Measurements from ENCODE around the gene PPP1R9A.

The PPP1R9A gene

GRCh38 chr7:94898340-94898739 lies 9.1 kb upstream of the PPP1R9A start:
- in situ Hi-C loops (cut with HindIII; ENCODE audit: low sequenced_read_pairs): no loop called here
- H3K4me3 ChIP-seq (ENCODE audit: low read depth, low read length): no peak overlapping the region
- no peak for DNase-seq (ENCODE audit: low read depth)
- TF ChIP-seq CTCF (IDR thresholded peaks at IDR 0.05; ENCODE audit: low read depth, low read length, missing control alignments): no peak

- no peak for DNase-seq (ENCODE audit: low read depth)
- H3K4me3 ChIP-seq (ENCODE audit: low read depth, low read length): no peak overlapping the region
- no peak for TF ChIP-seq CTCF (IDR thresholded peaks at IDR 0.05; ENCODE audit: low read depth, low read length, missing control alignments)
- in situ Hi-C loops (cut with HindIII; ENCODE audit: low sequenced_read_pairs): no loop called here
Observed at GRCh38 chr7:94901981-94902380, 5.4 kb upstream of the PPP1R9A start.

- in situ Hi-C loops (cut with HindIII; ENCODE audit: low sequenced_read_pairs): no loop called here
- H3K4me3 ChIP-seq (ENCODE audit: low read depth, low read length): no peak overlapping the region
- no peak for TF ChIP-seq CTCF (IDR thresholded peaks at IDR 0.05; ENCODE audit: low read depth, low read length, missing control alignments)
- no peak for DNase-seq (ENCODE audit: low read depth)
Observed at GRCh38 chr7:94903971-94904370, 3.4 kb upstream of the PPP1R9A start.

- H3K4me3 ChIP-seq (ENCODE audit: low read depth, low read length): no peak overlapping the region
- DNase-seq (ENCODE audit: low read depth): no peak
- no peak for TF ChIP-seq CTCF (IDR thresholded peaks at IDR 0.05; ENCODE audit: low read depth, low read length, missing control alignments)
- in situ Hi-C loops (cut with HindIII; ENCODE audit: low sequenced_read_pairs): no loop called here
Observed at GRCh38 chr7:94904982-94905381, 2.4 kb upstream of the PPP1R9A start.

GRCh38 chr7:94906065-94906851 lies 1.1 kb upstream of the PPP1R9A start:
- no peak overlapping the region for H3K4me3 ChIP-seq (ENCODE audit: low read depth, low read length)
- TF ChIP-seq CTCF (IDR thresholded peaks at IDR 0.05; ENCODE audit: low read depth, low read length, missing control alignments): no peak
- DNase-seq (ENCODE audit: low read depth): no peak
- in situ Hi-C loops (cut with HindIII; ENCODE audit: low sequenced_read_pairs): no loop called here

GRCh38 chr7:94907811-94908322 lies 473 bp downstream of the PPP1R9A start:
- TF ChIP-seq CTCF (IDR thresholded peaks at IDR 0.05; ENCODE audit: low read depth, low read length, missing control alignments): no peak
- DNase-seq (ENCODE audit: low read depth): no peak
- H3K4me3 ChIP-seq (ENCODE audit: low read depth, low read length): peak overlapping the region; percentile 58
- in situ Hi-C loops (cut with HindIII; ENCODE audit: low sequenced_read_pairs): no loop called here

All from astrocyte of the cerebellum (primary cell).